ENCODE data around the gene PLCH1. TPM values are rescaled to one million over a fixed set of nuclear protein-coding genes. Genes with fewer than 3 reads are reported as not detected.
A peak's percentile ranks its signal among the peaks of the same experiment; 100 is the strongest.

The PLCH1 gene
- total and polyA plus RNA-seq, 2 of the 13 experiments (the other 11 are each of a cell fraction or from before 2014, with no cell fraction given), result 2.0 to 3.0 TPM

DNA sequence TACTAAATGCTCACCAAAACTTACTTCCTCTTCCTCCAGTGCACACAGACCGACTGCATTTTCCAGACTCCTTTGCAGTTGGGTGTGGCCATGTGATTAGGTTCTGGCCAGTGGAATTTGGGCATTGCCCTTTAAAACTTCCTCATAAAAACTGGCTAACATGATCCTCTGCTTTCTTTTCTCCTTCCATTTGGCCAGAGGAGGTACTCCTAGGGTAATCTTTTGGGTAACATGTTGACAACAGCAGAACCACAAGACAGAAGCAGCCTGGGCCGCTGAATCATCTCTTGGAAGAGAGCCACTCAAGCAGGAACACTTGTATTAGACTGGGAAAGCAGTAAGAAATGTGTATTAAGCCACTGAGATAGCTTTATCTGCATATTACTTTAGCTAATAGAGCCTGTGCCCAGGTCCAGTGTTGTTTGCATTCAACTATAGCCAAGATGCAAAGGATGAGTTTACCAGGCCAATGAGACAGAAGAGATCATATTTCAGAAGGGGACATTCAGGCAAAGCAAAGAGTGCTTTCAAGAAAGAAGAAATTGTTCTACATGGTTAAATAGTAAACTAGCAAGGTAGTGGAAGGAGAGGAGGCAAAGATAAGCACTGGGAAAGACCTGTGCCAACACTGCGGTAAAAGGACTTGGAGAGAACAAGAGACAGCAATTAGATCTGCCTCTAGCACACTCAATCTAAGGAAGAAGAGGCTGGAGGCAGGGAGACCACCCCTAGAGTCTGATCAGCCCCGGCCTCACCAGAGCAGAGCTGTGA lies 79.8 kb downstream of the PLCH1 start (continued):
- 0 out of 2 replicates have a peak, but pooled peaks have one; percentile 48 for TF ChIP-seq ZNF761 (CRISPR knock-in tag; conservative IDR thresholded peaks at IDR 0.05)
- TF ChIP-seq, protein P1, sequence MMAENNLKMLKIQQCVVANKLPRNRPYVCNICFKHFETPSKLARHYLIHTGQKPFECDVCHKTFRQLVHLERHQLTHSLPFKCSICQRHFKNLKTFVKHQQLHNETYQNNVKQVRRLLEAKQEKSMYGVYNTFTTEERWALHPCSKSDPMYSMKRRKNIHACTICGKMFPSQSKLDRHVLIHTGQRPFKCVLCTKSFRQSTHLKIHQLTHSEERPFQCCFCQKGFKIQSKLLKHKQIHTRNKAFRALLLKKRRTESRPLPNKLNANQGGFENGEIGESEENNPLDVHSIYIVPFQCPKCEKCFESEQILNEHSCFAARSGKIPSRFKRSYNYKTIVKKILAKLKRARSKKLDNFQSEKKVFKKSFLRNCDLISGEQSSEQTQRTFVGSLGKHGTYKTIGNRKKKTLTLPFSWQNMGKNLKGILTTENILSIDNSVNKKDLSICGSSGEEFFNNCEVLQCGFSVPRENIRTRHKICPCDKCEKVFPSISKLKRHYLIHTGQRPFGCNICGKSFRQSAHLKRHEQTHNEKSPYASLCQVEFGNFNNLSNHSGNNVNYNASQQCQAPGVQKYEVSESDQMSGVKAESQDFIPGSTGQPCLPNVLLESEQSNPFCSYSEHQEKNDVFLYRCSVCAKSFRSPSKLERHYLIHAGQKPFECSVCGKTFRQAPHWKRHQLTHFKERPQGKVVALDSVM (CRISPR knock-in tag; IDR thresholded peaks at IDR 0.05), result peak; percentile 69; the same call in 1 of the 2 replicates
- TF ChIP-seq, protein P2, sequence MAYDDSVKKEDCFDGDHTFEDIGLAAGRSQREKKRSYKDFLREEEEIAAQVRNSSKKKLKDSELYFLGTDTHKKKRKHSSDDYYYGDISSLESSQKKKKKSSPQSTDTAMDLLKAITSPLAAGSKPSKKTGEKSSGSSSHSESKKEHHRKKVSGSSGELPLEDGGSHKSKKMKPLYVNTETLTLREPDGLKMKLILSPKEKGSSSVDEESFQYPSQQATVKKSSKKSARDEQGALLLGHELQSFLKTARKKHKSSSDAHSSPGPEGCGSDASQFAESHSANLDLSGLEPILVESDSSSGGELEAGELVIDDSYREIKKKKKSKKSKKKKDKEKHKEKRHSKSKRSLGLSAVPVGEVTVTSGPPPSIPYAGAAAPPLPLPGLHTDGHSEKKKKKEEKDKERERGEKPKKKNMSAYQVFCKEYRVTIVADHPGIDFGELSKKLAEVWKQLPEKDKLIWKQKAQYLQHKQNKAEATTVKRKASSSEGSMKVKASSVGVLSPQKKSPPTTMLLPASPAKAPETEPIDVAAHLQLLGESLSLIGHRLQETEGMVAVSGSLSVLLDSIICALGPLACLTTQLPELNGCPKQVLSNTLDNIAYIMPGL (CRISPR knock-in tag; IDR thresholded peaks at IDR 0.05; ENCODE audit: borderline replicate concordance in 1 of 2, low read depth in 1 of 2), result no peak
- TF ChIP-seq AGO1 (IDR thresholded peaks at IDR 0.05; ENCODE audit: low read depth, low read length, poor library complexity, severe bottlenecking), result no peak
- TF ChIP-seq ZSCAN31 (CRISPR knock-in tag; IDR thresholded peaks at IDR 0.05; ENCODE audit: low read depth), result no peak
- TF ChIP-seq ZNF354B (CRISPR knock-in tag; IDR thresholded peaks at IDR 0.05), result no peak
- TF ChIP-seq SIN3A (IDR thresholded peaks at IDR 0.05; ENCODE audit: borderline replicate concordance, low read depth, low read length), result no peak
- no peak for TF ChIP-seq IRF2 (CRISPR knock-in tag; IDR thresholded peaks at IDR 0.05)
- no peak for TF ChIP-seq ZNF138 (CRISPR knock-in tag; IDR thresholded peaks at IDR 0.05; ENCODE audit: low read depth)
- TF ChIP-seq, protein P3, sequence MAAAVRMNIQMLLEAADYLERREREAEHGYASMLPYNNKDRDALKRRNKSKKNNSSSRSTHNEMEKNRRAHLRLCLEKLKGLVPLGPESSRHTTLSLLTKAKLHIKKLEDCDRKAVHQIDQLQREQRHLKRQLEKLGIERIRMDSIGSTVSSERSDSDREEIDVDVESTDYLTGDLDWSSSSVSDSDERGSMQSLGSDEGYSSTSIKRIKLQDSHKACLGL (CRISPR knock-in tag; IDR thresholded peaks at IDR 0.05), result no peak
- no peak for TF ChIP-seq U2AF2 (IDR thresholded peaks at IDR 0.05; ENCODE audit: low read depth, low read length)
- TF ChIP-seq, protein P4, sequence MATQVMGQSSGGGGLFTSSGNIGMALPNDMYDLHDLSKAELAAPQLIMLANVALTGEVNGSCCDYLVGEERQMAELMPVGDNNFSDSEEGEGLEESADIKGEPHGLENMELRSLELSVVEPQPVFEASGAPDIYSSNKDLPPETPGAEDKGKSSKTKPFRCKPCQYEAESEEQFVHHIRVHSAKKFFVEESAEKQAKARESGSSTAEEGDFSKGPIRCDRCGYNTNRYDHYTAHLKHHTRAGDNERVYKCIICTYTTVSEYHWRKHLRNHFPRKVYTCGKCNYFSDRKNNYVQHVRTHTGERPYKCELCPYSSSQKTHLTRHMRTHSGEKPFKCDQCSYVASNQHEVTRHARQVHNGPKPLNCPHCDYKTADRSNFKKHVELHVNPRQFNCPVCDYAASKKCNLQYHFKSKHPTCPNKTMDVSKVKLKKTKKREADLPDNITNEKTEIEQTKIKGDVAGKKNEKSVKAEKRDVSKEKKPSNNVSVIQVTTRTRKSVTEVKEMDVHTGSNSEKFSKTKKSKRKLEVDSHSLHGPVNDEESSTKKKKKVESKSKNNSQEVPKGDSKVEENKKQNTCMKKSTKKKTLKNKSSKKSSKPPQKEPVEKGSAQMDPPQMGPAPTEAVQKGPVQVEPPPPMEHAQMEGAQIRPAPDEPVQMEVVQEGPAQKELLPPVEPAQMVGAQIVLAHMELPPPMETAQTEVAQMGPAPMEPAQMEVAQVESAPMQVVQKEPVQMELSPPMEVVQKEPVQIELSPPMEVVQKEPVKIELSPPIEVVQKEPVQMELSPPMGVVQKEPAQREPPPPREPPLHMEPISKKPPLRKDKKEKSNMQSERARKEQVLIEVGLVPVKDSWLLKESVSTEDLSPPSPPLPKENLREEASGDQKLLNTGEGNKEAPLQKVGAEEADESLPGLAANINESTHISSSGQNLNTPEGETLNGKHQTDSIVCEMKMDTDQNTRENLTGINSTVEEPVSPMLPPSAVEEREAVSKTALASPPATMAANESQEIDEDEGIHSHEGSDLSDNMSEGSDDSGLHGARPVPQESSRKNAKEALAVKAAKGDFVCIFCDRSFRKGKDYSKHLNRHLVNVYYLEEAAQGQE (IDR thresholded peaks at IDR 0.05; ENCODE audit: borderline replicate concordance in 1 of 2, low read depth in 1 of 2, low read length in 2 of 2), result no peak
- TF ChIP-seq, protein P5, sequence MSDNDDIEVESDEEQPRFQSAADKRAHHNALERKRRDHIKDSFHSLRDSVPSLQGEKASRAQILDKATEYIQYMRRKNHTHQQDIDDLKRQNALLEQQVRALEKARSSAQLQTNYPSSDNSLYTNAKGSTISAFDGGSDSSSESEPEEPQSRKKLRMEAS (IDR thresholded peaks at IDR 0.05), result no peak
- TF ChIP-seq TBX2 (CRISPR knock-in tag; IDR thresholded peaks at IDR 0.05; ENCODE audit: borderline replicate concordance), result peak; percentile 25; the same call in 1 of the 2 replicates
- TF ChIP-seq WIZ (CRISPR knock-in tag; IDR thresholded peaks at IDR 0.05), result no peak
- TF ChIP-seq, protein P6, sequence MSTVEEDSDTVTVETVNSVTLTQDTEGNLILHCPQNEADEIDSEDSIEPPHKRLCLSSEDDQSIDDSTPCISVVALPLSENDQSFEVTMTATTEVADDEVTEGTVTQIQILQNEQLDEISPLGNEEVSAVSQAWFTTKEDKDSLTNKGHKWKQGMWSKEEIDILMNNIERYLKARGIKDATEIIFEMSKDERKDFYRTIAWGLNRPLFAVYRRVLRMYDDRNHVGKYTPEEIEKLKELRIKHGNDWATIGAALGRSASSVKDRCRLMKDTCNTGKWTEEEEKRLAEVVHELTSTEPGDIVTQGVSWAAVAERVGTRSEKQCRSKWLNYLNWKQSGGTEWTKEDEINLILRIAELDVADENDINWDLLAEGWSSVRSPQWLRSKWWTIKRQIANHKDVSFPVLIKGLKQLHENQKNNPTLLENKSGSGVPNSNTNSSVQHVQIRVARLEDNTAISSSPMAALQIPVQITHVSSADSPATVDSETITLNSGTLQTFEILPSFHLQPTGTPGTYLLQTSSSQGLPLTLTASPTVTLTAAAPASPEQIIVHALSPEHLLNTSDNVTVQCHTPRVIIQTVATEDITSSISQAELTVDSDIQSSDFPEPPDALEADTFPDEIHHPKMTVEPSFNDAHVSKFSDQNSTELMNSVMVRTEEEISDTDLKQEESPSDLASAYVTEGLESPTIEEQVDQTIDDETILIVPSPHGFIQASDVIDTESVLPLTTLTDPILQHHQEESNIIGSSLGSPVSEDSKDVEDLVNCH (CRISPR knock-in tag; IDR thresholded peaks at IDR 0.05), result no peak
- TF ChIP-seq GATA4 (IDR thresholded peaks at IDR 0.05; ENCODE audit: borderline replicate concordance, low read depth), result no peak

All from HepG2 (cell line).